D721Med (cell line): Measurements from ENCODE around the gene RNF6.

Experiments used
- DNase-seq: peaks from one replicate; pipeline ENCODE4 v3.0.0; 2011; ENCODE audit warnings: low spot score; ENCODE audit not compliant: insufficient read length
- FAIRE-seq: peaks from 2 replicates; lab custom pipeline; 2011; peaks lifted over from hg19 to GRCh38; lab: Jason Lieb, UNC
- CTCF ChIP-seq: IDR thresholded peaks from 2 replicates; pipeline ENCODE4 v1.5.1; 2012; ENCODE audit warnings: mild to moderate bottlenecking, control low read depth; ENCODE audit not compliant: insufficient read depth; ENCODE audit errors: missing control alignments

The RNF6 gene

GRCh38 chr13:26163812-26164211 is 58.3 kb downstream of the RNF6 start:
- no peak for TF ChIP-seq CTCF
- no peak for DNase-seq
- no peak for FAIRE-seq
